ENCODE measurements around the gene PLEKHG3.

DNA sequence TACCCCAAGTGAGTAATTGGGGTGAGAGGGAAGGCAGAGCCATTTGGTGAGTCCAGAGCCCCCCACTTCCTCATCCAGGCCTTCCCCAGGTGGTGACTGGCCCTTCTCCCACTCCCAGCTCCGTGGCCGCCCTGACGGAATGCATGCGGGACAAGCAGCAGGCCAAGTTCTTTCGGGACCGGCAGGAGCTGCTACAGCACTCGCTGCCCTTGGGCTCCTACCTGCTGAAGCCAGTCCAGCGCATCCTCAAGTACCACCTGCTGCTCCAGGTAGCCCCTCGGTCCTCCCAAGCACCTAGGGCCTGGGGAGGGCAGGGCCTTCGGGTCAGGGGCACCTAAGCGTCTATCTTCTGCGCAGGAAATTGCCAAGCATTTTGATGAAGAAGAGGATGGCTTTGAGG is 26.5 kb downstream of the PLEKHG3 start:
- no peak for TF ChIP-seq EP300 (IDR thresholded peaks at IDR 0.05; ENCODE audit: borderline replicate concordance)
- TF ChIP-seq, protein P1, sequence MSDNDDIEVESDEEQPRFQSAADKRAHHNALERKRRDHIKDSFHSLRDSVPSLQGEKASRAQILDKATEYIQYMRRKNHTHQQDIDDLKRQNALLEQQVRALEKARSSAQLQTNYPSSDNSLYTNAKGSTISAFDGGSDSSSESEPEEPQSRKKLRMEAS (IDR thresholded peaks at IDR 0.05), result no peak
- TF ChIP-seq, protein P2, sequence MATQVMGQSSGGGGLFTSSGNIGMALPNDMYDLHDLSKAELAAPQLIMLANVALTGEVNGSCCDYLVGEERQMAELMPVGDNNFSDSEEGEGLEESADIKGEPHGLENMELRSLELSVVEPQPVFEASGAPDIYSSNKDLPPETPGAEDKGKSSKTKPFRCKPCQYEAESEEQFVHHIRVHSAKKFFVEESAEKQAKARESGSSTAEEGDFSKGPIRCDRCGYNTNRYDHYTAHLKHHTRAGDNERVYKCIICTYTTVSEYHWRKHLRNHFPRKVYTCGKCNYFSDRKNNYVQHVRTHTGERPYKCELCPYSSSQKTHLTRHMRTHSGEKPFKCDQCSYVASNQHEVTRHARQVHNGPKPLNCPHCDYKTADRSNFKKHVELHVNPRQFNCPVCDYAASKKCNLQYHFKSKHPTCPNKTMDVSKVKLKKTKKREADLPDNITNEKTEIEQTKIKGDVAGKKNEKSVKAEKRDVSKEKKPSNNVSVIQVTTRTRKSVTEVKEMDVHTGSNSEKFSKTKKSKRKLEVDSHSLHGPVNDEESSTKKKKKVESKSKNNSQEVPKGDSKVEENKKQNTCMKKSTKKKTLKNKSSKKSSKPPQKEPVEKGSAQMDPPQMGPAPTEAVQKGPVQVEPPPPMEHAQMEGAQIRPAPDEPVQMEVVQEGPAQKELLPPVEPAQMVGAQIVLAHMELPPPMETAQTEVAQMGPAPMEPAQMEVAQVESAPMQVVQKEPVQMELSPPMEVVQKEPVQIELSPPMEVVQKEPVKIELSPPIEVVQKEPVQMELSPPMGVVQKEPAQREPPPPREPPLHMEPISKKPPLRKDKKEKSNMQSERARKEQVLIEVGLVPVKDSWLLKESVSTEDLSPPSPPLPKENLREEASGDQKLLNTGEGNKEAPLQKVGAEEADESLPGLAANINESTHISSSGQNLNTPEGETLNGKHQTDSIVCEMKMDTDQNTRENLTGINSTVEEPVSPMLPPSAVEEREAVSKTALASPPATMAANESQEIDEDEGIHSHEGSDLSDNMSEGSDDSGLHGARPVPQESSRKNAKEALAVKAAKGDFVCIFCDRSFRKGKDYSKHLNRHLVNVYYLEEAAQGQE (IDR thresholded peaks at IDR 0.05; ENCODE audit: low read depth), result no peak
- no peak for TF ChIP-seq RAD21 (IDR thresholded peaks at IDR 0.05; ENCODE audit: low read depth)
- no peak for TF ChIP-seq NFIC (IDR thresholded peaks at IDR 0.05)
- TF ChIP-seq CREB1 (IDR thresholded peaks at IDR 0.05; ENCODE audit: low read depth), result no peak
- TF ChIP-seq TCF12 (IDR thresholded peaks at IDR 0.05; ENCODE audit: low read depth), result no peak
- TF ChIP-seq YY1 (IDR thresholded peaks at IDR 0.05; ENCODE audit: low read depth), result no peak
- TF ChIP-seq EGR1 (IDR thresholded peaks at IDR 0.05), result no peak
- TF ChIP-seq FOXM1 (IDR thresholded peaks at IDR 0.05; ENCODE audit: borderline replicate concordance, low read depth), result no peak
- TF ChIP-seq TAF1 (IDR thresholded peaks at IDR 0.05; ENCODE audit: low read depth), result no peak
- TF ChIP-seq ZBTB7A (IDR thresholded peaks at IDR 0.05; ENCODE audit: low read depth), result no peak
- TF ChIP-seq, protein P3, sequence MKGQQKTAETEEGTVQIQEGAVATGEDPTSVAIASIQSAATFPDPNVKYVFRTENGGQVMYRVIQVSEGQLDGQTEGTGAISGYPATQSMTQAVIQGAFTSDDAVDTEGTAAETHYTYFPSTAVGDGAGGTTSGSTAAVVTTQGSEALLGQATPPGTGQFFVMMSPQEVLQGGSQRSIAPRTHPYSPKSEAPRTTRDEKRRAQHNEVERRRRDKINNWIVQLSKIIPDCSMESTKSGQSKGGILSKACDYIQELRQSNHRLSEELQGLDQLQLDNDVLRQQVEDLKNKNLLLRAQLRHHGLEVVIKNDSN (IDR thresholded peaks at IDR 0.05), result no peak
